ENCODE data around the gene SEMA3A.
"Not testable (repeated sequence)": the region's sequence is repeated elsewhere in the genome, so short reads cannot be mapped to it uniquely, and the experiment has no call there.

SEMA3A gene

GRCh38 chr7:84194484-84195271 lies at the start of gene SEMA3A:
Gene SEMA3A (minus strand): TSS chr7:84194789. CDS start chr7:84194586, 203 bp downstream.
- DNase-seq (ENCODE audit: low spot score), result peak; percentile 53

- DNase-seq (ENCODE audit: low spot score), result not testable (repeated sequence)
These were observed 48.4 kb upstream of the SEMA3A start for GRCh38 chr7:84243037-84243436.

GRCh38 chr7:84238596-84238995 lies 44.0 kb upstream of the SEMA3A start:
- no peak for DNase-seq (ENCODE audit: low spot score)

DNA sequence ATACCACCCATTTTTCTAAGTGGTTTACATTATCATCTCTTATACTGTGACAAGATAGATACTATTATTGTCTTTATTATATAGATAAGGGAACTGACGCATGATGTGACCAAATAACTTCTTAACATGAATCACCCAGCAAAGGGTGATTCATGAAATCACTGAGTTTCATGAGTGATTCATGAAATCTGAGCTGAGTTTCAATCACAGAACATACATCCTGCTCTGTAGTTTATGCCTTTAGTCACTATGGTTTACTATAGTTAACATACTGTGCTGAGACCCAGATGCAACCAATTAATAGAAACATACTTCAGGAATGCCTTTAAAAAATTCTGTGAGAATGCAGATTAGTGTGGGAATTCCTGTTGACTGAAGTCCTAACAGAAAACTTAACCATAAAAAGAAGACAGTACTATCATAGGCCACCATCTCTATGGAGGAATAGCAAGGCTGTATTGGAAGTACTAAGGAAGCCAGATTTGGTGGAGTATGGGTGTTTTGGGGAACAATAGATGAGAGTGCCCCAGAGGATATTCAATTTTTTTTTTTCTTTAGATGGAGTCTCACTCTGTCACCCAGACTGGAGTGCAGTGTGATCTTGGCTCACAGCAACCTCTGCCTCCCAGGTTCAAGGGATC lies 43.1 kb upstream of the SEMA3A start:
- no peak for DNase-seq (ENCODE audit: low spot score)

- no peak for DNase-seq (ENCODE audit: low spot score)
These were observed 41.8 kb upstream of the SEMA3A start for GRCh38 chr7:84236398-84236797.

GRCh38 chr7:84232646-84233045 lies 38.1 kb upstream of the SEMA3A start:
- no peak for DNase-seq (ENCODE audit: low spot score)

DNA sequence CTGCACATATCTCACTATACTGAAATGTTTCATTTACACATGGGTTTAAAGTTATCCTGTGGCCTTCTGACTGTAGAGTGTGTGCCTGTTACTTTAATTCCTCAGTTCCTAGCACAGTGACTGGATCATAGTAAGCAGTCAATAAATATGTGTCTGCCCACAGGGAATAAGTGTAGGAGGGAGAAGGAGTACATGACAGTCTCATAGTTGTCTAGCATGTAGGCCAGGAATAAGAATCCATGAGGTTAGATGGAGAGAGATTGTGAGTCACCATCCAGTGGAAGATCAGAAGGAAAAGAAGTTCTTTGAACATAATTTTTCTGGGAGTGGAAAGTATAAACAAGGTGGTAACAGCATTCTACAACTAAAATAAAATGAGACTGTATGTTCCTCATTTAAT lies 36.6 kb upstream of the SEMA3A start:
- no peak for DNase-seq (ENCODE audit: low spot score)

DNA sequence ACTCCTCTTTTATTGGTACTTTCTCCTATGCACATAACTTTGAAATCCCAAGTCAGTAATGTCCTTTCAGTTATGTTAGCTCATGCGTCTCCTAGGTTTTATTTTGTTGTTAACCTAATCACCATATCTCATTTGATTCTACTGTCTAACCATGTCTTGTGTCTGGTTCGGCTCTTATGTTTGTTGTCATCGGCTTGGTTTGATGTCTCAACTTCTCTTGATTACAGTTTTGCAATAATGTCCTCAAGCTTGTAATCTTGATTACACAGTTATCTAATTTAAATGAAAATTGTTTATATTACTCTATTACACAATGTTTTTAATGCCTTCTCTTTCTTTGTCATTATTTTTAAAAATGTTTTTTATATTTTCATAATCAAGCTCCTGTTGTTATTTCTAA lies 35.9 kb upstream of the SEMA3A start:
- no peak for DNase-seq (ENCODE audit: low spot score)

- DNase-seq (ENCODE audit: low spot score), result no peak
These were observed 33.9 kb upstream of the SEMA3A start for GRCh38 chr7:84228526-84228925.

GRCh38 chr7:84226759-84227158 lies 32.2 kb upstream of the SEMA3A start:
- DNase-seq (ENCODE audit: low spot score), result no peak

GRCh38 chr7:84224505-84224904 lies 29.9 kb upstream of the SEMA3A start:
- no peak for DNase-seq (ENCODE audit: low spot score)

DNA sequence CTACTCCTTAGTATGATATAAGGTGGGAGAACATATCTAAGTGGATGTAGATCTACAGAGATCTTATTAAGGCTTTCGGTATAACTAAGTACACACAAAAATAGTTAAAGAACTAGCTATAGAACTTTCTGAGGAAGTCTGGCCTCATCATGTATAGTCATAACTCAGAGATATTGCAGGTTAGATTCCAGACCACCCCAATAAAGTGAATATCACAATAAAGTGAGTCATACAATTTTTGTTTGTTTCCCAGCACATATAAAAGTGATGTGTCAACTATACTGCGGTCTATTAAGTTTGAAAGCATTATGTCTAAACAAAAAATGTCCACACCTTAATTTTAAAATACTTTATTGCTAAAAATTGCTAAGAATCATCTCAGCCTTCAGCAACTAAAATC lies 24.7 kb upstream of the SEMA3A start:
- no peak for DNase-seq (ENCODE audit: low spot score)

DNA sequence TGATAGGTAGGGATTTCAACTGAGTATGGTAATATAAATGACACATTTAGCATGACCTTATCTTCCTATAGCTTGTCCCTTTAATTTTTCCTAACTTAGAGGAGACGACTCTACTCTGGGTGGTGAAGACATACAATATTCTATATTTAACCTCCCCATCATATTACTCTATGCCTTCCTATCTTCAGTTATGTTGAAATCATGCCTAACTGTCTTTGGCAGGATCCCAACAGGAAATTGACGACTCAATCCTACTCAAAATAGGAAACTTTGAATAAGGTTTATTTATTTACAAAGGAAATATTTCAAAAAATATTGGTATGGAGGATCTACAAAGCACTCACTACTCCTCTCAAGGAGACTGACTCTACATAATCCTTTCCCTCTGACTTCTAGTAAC lies 24.1 kb upstream of the SEMA3A start:
- no peak for DNase-seq (ENCODE audit: low spot score)

DNA sequence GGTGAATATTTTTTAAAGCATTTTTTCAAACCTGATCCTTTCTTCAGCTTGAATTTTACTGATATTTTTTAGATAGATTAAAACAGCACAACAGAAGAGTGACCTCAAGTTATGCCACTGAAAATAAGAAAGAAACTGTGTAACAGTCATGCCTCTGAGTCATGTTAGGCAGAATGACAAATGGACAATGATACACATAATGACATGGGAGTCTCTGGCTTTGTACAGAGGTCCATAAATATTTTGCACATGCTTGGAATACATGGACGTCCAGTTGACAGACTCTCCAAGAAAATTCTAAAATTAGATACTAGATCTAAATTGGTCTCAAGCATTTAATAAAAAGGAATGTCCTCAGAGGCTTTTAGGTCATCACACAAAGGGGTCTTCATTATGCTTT lies 21.9 kb upstream of the SEMA3A start:
- no peak for DNase-seq (ENCODE audit: low spot score)

DNA sequence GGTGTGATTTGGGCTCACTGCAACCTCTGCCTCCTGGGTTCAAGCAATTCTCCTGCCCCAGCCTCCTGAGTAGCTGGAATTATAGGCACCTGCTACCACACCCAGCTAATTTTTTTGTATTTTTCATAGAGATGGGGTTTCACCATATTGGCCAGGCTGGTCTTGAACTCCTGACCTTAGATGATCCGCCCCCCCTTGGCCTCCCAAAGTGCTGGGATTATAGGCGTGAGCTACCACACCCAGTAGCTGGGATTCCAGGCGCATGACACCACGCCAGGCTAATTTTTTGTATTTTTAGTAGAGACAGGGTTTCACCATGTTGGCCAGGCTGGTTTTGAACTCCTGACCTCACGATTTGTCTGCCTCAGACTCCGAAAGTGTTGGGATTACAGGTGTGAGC lies 20.2 kb upstream of the SEMA3A start:
- DNase-seq (ENCODE audit: low spot score), result not testable (repeated sequence)

DNA sequence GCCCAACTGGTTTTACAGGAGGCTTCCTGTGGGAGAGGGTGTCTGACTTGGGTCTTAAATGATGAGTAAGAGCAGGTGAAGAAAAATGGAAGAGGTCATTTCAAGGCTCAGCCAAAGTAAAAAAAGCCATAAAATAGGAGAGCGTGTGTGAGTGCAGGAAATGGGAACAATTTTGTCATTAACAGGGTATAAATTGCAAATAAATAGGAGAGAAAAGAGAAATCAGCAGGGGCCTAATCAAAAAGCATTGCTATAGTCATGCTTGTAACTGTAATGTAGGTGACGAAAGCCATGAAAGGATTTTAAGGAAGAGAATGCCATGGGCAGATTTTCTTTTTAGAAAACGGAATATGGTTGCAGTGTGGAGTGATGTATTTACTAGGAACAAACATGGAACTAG lies 15.7 kb upstream of the SEMA3A start:
- DNase-seq (ENCODE audit: low spot score), result no peak

DNA sequence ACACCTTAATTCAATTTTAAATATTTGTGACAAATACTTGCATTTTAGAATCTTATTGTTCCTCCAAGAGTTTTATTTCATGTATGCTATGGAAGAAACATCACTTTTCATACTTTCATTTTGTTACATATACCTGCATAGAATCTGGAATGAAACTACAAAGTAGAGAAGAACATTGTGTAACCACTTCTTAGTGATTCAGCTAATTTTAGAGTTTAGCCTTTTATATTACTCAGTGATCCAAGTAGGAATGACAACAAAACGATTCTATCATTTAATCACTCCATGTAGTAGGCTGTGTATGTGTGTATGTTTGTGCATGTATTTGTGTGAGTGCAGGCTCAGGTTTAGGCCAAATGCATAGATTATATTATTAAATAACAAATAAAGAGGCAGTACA lies 14.4 kb upstream of the SEMA3A start:
- DNase-seq (ENCODE audit: low spot score), result no peak

GRCh38 chr7:84207615-84208014 lies 13.0 kb upstream of the SEMA3A start:
- DNase-seq (ENCODE audit: low spot score), result no peak

DNA sequence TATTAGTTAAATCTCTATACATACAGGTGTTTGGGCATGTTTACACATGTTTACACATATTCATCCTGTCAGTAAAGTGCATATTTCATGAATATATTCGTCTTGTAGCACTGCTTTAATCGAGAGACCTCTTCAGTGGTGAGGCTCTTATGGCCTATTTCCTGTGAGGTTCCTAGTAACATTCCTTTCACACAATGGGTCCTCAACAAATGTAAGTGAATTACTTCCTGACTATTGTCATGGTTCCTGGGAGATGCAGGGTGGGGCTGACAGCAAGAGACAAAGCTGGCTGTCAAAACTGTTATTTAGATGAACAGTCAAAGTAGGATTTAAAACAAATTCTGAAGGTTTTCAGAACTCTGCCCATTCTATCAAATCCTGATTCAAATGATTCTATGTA lies 12.4 kb upstream of the SEMA3A start:
- no peak for DNase-seq (ENCODE audit: low spot score)

GRCh38 chr7:84204655-84205054 lies 10.1 kb upstream of the SEMA3A start:
- no peak for DNase-seq (ENCODE audit: low spot score)

- DNase-seq (ENCODE audit: low spot score), result no peak
These were observed 8.3 kb upstream of the SEMA3A start for GRCh38 chr7:84202855-84203254.

- DNase-seq (ENCODE audit: low spot score), result no peak
These were observed 6.3 kb upstream of the SEMA3A start for GRCh38 chr7:84200859-84201258.

- no peak for DNase-seq (ENCODE audit: low spot score)
These were observed 4.6 kb upstream of the SEMA3A start for GRCh38 chr7:84199216-84199615.

- peak; percentile 44 for DNase-seq (ENCODE audit: low spot score)
These were observed 1.5 kb upstream of the SEMA3A start for GRCh38 chr7:84196084-84196503.
